Measurements from ENCODE around the gene UPK1B. TPM values are rescaled to one million over a fixed set of nuclear protein-coding genes. Genes with fewer than 3 reads are reported as not detected.

UPK1B gene
- total RNA-seq, 1 experiment from 2014 or later = 1.0 TPM

DNA sequence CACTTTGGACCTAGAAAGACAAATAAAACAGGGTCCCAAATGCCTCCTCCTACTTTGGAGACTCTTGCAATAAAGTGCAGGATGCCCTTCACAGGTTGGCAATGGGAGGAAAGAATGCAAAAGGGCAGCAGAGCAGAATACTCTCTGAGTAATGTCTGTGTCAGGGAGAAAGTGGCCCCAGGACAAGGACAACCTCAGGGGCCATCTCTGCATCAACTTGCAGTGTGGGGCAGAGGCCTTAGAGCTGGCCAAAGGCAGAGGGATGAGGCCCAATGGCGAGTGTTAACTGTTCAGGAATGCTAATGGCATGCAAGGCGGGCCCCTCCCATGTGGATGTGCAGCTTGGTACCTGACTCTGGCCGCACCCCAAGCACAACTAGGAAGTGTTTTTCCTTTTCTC, 8.4 kb downstream of the UPK1B start:
- Histone ChIP-seq H2BK20ac (ENCODE audit: low read depth, low read length, poor library complexity, severe bottlenecking) (no peak overlapping the region), H4K8ac (replicated peaks; ENCODE audit: insufficient read length, low read depth, low read length) (no peak overlapping the region), H3K14ac (ENCODE audit: insufficient read depth, low read length) (no peak overlapping the region), H3K4ac (ENCODE audit: low read depth, low read length) (no peak overlapping the region), H3K4me2 (ENCODE audit: insufficient read depth, insufficient read length, low read length) (no peak overlapping the region), H3K4me1 (ENCODE audit: insufficient read depth, low read length) (no peaks in the 10 kb centered on the region), H3K23ac (ENCODE audit: insufficient read length, low read depth, low read length) (no peak overlapping the region), H3K79me2 (ENCODE audit: insufficient read depth, low read length) (no peaks in the 10 kb centered on the region), H2BK5ac (ENCODE audit: insufficient read length, low read length) (no peak overlapping the region), H3K18ac (ENCODE audit: insufficient read length, low read depth, low read length) (no peak overlapping the region), H3K9ac (ENCODE audit: extremely low read depth, insufficient read length, low read length) (no peak overlapping the region), H2AK5ac (ENCODE audit: insufficient read length, low read length) (no peak overlapping the region), H4K91ac (ENCODE audit: insufficient read length, low read depth, low read length) (no peak overlapping the region), H3K27me3 (ENCODE audit: insufficient read depth, low read length) (no peaks in the 10 kb centered on the region), H2AFZ (ENCODE audit: low read length) (no peak overlapping the region), H2BK15ac (ENCODE audit: low read depth, low read length) (no peak overlapping the region), H3K9me3 (ENCODE audit: control insufficient read depth, low read depth, low read length) (no peaks in the 10 kb centered on the region), H3K79me1 (ENCODE audit: insufficient read depth, low read depth, low read length, poor library complexity, severe bottlenecking) (no peaks in the 10 kb centered on the region), H3T11ph (ENCODE audit: low read length) (no peak overlapping the region), H4K5ac (ENCODE audit: insufficient read length, low read depth, low read length) (no peak overlapping the region), H4K20me1 (ENCODE audit: control insufficient read depth, insufficient read depth, insufficient read length) (no peaks in the 10 kb centered on the region), H3K56ac (ENCODE audit: insufficient read length, low read depth, low read length) (no peak overlapping the region), H3K23me2 (ENCODE audit: insufficient read length, low read depth, low read length, poor library complexity, severe bottlenecking) (no peaks in the 10 kb centered on the region), H2BK120ac (ENCODE audit: low read depth, low read length, poor library complexity, severe bottlenecking) (no peak overlapping the region), H2BK12ac (ENCODE audit: insufficient read length, low read depth, low read length) (no peak overlapping the region), H3K27ac (ENCODE audit: insufficient read length, low read depth, low read length) (no peak overlapping the region)
- Mint-ChIP-seq H3K27ac (no peak overlapping the region), H3K9me3 (no peaks in the 10 kb centered on the region; a peak in 1 of 5 replicates), H3K4me1 (peaks cover 0 to 4% of the 10 kb centered on the region in 2 experiments; a peak in 1 of 4 replicates), H3K27me3 (ENCODE audit: low read depth) (no peaks in the 10 kb centered on the region; the same call in 1 of the 2 replicates), H3K4me3 (no peak overlapping the region; a peak in 1 of 5 replicates), H3K36me3 (ENCODE audit: insufficient read depth in 1 of 3, low read depth in 3 of 3) (no peaks in the 10 kb centered on the region)
- no peak for TF ChIP-seq CTCF (conservative IDR thresholded peaks at IDR 0.05)
- DNase-seq = no peak
- WGBS (ENCODE audit: extremely low coverage, insufficient read length, low lambda C conversion rate) = no CpG with 5 or more reads among the region's 3 CpGs
